Activated CD8-positive, alpha-beta memory T cell treated with anti-CD3 and anti-CD28 coated beads for 48 hours (primary cell): ENCODE data around the gene TECPR1.

Source experiments
- DNase-seq, 3 experiments: peaks; one replicate each; pipeline ENCODE4 v3.0.0-alpha.2; 2020; ENCODE audit warnings: low read depth in 2 of 3, low spot score in 2 of 3

Gene TECPR1

GRCh38 chr7:98283887-98284222 is 31.8 kb upstream of the TECPR1 start:
- no peak for DNase-seq

DNA sequence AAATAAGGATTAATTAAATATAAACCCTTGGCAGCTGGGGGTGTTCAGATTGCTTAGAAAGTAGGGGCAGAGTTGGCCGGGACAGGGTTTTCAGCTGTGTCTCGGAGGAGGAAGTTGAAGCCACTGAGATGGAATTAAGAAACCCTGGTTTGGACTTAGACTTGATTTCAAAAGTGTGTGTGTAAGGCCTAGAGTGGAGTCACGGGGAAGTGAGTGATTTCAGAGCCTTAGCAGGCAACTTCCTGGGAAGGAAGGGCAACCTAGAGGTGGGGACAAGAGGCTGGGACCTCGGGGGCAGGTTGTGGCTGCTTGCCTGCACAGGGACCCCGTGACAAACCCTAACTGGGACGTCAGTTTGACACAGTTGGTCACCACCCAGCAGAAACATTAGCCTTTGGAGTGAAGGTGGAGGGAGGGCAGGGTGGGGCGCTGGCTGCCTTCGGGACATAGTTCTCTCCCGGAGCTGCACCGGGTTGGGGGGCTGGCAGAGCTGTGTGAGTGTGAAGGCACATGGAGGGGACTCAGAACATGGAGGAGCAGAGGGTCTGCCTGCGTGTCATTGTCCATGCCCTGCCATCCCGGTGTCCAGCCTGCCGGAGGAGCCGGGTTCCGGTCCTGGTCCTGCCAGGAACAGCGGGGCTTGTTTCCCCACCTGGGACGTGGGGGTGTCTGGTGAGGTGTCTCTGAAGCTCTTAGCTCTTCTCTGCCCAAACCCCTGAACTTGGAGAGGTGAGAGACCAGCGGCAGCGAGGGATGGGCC is 31.3 kb upstream of the TECPR1 start:
- no peak for DNase-seq

DNA sequence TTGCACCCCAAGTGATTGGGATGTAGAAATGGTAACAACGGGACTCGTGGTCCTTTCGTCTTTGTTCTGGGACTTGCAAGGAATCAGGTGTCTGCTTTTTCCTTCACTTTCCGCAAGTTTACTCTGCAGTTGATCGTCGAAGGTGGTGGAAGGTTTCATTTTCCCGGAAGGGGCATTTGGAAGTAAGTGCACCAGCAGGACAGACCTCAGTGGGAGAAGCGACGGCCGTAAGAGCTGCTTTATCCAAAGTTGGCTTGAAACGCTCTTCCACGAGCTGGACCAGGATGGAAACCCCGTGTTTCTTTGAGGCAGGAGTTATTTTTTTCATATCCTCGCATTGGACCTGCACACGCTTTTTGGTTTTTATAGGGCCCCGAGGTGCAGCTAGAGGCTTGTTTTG is 30.7 kb upstream of the TECPR1 start:
- no peak for DNase-seq

- DNase-seq = peak in 2 of 3 experiments; percentile 10 to 22
These were observed 29.9 kb upstream of the TECPR1 start for GRCh38 chr7:98281757-98282606.

- DNase-seq = peak; percentile 65 to 82 (median 79)
These were observed 29.0 kb upstream of the TECPR1 start, which contains the start of gene BRI3 for GRCh38 chr7:98280791-98281756. Gene BRI3, plus strand, starts transcription at chr7:98281686. Its CDS starts 110 bp downstream, at chr7:98281796.

GRCh38 chr7:98280296-98280695 is 28.3 kb upstream of the TECPR1 start:
- DNase-seq = no peak

DNA sequence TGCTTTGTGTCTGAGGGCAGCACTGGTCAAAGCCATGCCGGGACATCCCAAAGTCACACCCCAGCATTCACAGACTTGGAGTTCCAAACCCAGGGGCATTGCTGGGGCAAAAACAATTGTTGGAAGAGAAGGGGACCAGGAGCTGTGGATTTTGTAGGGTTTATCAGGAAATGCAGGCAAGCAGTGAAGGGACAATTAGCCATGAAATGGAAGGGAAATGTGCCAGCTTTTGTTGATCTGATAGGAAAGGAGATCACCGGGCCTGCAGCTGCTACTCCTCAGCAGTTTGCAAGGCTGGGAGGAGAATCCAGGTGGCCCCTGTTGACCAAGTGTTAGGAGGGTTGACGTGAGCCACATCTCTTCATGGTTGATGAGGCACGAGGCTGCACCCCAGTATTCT is 26.9 kb upstream of the TECPR1 start:
- no peak for DNase-seq

DNA sequence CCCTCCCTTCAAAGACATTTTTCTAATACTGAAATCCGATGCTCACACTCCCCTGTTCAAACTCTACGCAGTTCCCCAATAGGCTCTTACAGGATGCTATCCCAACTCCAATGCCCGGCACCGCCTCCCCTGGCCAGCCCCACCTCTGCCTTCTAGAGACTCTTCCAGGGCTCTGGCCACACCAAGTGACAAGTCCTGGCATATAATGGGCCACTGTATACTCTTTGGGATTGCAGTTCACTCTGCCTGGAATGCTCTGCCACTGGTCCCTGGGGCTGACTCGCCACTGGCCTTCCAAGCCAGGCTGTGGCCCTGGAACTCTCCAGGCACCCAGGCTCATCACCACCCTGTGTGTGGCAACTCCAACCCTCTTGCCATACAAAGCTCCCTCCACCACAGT is 26.4 kb upstream of the TECPR1 start:
- no peak for DNase-seq

- no peak for DNase-seq
These were observed 24.3 kb upstream of the TECPR1 start for GRCh38 chr7:98276241-98276761.

- DNase-seq = no peak
These were observed 15.3 kb upstream of the TECPR1 start for GRCh38 chr7:98267303-98267702.

DNA sequence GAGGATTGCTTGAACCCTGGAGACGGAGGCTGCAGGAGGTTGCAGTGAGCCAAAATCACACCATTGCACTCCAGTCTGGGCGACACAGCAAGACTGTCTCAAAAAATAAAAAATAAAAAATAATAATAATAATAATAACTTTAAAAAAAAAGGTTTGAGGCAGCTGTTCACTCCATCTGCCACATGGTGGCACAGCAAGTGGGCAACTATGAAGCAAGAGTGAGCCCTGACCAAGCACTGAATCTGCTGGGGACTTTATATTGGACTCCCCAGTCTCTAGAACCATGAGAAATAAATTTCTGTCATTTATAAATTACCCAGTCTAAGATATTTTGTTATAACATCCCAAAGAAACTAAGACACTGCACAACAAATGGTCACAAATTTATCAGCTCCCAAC is 14.8 kb upstream of the TECPR1 start:
- DNase-seq = no peak

- DNase-seq = no peak
These were observed 13.8 kb upstream of the TECPR1 start for GRCh38 chr7:98265841-98266271.

DNA sequence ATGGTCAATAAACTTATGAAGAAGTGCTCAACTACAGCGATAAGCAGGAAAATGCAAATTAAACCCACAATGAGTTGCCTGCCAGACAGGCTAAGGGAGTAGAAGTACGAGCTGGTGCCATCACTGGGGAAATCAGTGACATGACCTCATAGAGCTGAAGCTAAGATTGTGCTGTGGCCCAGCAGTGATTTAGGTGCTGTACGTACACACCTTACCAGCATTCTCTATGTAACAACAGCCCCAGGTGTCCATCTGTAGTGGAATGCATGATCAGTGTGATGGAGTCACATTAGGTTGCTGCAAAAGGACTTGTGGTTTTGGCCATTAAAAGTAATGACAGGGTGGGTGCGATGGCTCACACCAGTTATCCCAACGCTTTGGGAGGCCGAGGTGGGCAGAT is 5.7 kb upstream of the TECPR1 start:
- DNase-seq = no peak

GRCh38 chr7:98256431-98256830 is 4.4 kb upstream of the TECPR1 start:
- no peak for DNase-seq

GRCh38 chr7:98254951-98255610 is 3.0 kb upstream of the TECPR1 start:
- DNase-seq = no peak

DNA sequence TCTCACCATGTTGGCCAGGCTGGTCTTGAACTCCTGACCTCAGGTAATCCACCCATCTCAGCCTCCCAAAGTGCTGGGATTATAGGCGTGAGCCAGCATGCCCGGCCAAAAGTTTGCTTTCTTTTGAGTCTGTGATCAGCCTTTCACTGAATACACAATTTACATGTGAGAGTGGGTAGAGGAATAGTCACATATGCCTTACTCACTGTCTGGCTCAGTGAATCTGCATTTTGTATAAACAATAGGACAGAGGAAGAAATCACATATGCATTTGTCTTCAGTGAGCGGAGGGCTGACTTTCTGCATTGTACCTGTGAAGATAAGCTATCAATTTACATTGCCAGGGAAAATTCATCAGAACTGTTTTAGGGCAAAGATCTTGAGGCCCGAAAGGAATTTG is 2.5 kb upstream of the TECPR1 start:
- no peak for DNase-seq

- DNase-seq = no peak
These were observed 508 bp upstream of the TECPR1 start for GRCh38 chr7:98252425-98253054.

DNA sequence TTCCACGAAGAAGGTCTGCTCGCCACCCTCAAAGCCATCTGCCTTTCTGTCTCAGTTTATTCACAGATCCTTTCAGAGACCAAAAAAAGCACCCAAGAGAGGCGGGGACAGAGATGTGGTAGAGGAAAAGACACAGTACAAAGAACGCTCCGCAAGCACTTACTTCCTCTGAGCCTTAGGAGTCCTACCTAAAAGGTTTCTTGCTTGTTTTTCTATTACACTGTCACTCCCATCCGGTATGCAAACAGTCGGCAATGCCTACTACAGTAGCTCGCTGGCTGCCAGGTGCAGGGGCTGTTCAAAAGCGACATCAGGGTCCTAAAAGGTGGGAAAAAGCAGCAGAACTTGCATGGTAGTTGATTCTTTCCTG is 816 bp downstream of the TECPR1 start:
- DNase-seq = no peak

DNA sequence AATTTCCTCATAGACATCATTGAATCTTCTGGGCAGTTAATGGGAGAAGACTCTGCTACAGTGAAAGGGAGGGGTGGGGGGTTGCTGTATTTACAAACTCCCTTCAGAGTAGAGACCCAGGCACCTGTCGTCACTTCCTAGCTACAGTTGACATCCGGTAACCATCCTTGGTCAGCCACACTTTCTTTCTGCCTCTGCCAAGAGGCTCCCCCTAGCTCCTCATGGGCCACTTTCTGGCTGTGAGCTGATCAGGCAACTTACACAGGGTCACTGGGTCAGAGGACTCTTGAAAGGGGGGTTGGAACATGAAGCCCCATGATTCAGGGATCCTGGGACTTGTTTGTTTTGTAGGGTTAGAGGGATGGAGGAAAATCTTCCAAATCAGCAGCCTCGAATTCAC is 1.2 kb downstream of the TECPR1 start:
- peak in 2 of 3 experiments; percentile 12 to 21 for DNase-seq

- no peak for DNase-seq
These were observed 2.9 kb downstream of the TECPR1 start for GRCh38 chr7:98249106-98249505.
